Prostate gland (tissue), 2 donors: ENCODE data around the gene NEK10. TPM values are rescaled to one million over a fixed set of nuclear protein-coding genes. Genes with fewer than 3 reads are reported as not detected.

Experiments
- DNase-seq: peaks from one replicate; pipeline ENCODE4 v3.0.0-alpha.2; 2019; ENCODE audit warnings: low spot score
- H3K27ac ChIP-seq, 2 donors: fragments of 200-600 bp; sonication (generic); 2 replicates each; pipeline ENCODE4 v1.5.1; 2017 to 2019
- H3K27me3 ChIP-seq: fragments of 200-600 bp; sonication (generic); replicated peaks from 2 replicates; pipeline ENCODE4 v1.5.1; 2019; ENCODE audit not compliant: insufficient read depth
- H3K36me3 ChIP-seq, 2 donors: fragments of 200-600 bp; sonication (generic); 1 replicate in 1 of 2; 2 replicates in 1 of 2; pipeline versions ENCODE4 v1.5.1 to v1.8.1; 2017 to 2019
- H3K4me1 ChIP-seq: fragments of 200-600 bp; sonication (generic); replicated peaks from 2 replicates; pipeline ENCODE4 v1.5.1; 2019
- H3K4me3 ChIP-seq, 2 donors: fragments of 200-600 bp; sonication (generic); 2 replicates each; pipeline ENCODE4 v1.5.1; 2017 to 2019
- H3K9me3 ChIP-seq: fragments of 200-600 bp; sonication (generic); 2 replicates; pipeline ENCODE4 v1.5.1; 2017
- CTCF ChIP-seq, 4 experiments: fragments of 200-600 bp in 2 of 4; fragments of 450-650 bp in 2 of 4; sonication (generic) in 2 of 4; IDR thresholded peaks; 1 replicate in 3 of 4; 2 replicates in 1 of 4; pipeline ENCODE4 v1.5.1; 2016 to 2019; ENCODE audit warnings: antibody characterized with exemption in 4 of 4, mild to moderate bottlenecking in 2 of 4, moderate library complexity in 2 of 4
- POLR2A ChIP-seq: fragments of 450-650 bp; IDR thresholded peaks from one replicate; pipeline ENCODE4 v1.6.1; 2016; ENCODE audit warnings: antibody characterized with exemption, mild to moderate bottlenecking
- POLR2AphosphoS5 ChIP-seq: sonication (generic); formaldehyde crosslinking; IDR thresholded peaks from one replicate; pipeline ENCODE4 v1.6.1; 2017; ENCODE audit warnings: antibody characterized with exemption
- WGBS: methylation state at CpG from one replicate; pipeline ENCODE4 v1.1.5; 2018; 5-methylcytosine and 5-hydroxymethylcytosine counted together
- intact Hi-C: fragments of 100-400 bp; cut with DNase I; formaldehyde crosslinking; loops from one replicate; pipeline ENCODE4 v1.14.2; 2022
- total RNA-seq, 2 donors: library from RNA; depleted of rRNA; stranded (reverse); fragments of >200 nt; gene quantifications; one replicate each; pipeline ENCODE4 v1.1.0, GENCODE V29; 2016

NEK10 gene
- total RNA-seq, 2 donors from 2014 or later, result 8.9 to 9.1 TPM

GRCh38 chr3:27322634-27323033 is 46.5 kb downstream of the NEK10 start:
- no peak for TF ChIP-seq POLR2AphosphoS5
- no peak for TF ChIP-seq CTCF (IDR thresholded peaks at IDR 0.05)
- TF ChIP-seq POLR2A, result no peak
- H3K4me3 ChIP-seq, result no peak overlapping the region
- no peaks in the 10 kb centered on the region for H3K36me3 ChIP-seq
- no peak overlapping the region for H3K27ac ChIP-seq
- intact Hi-C loops, result no loop called here
- H3K9me3 ChIP-seq, result no peaks in the 10 kb centered on the region
- DNase-seq, result no peak
- H3K27me3 ChIP-seq, result no peaks in the 10 kb centered on the region
- peaks cover 10% of the 10 kb centered on the region for H3K4me1 ChIP-seq

GRCh38 chr3:27319847-27320526 is 49.2 kb downstream of the NEK10 start:
- TF ChIP-seq CTCF (IDR thresholded peaks at IDR 0.05), result no peak
- peak; percentile 90 for TF ChIP-seq POLR2AphosphoS5
- H3K4me1 ChIP-seq, result peaks cover 10% of the 10 kb centered on the region
- DNase-seq, result peak; percentile 78
- intact Hi-C loops, result no loop called here
- no peak overlapping the region for H3K4me3 ChIP-seq
- 31% methylated on average over 9 of the region's 9 CpGs for whole genome bisulfite sequencing
- H3K36me3 ChIP-seq, result no peaks in the 10 kb centered on the region
- no peaks in the 10 kb centered on the region for H3K27me3 ChIP-seq
- H3K27ac ChIP-seq, result peak overlapping the region; percentile 80 to 84
- H3K9me3 ChIP-seq, result no peaks in the 10 kb centered on the region

- intact Hi-C loops, result no loop called here
- Histone ChIP-seq H3K36me3 (no peaks in the 10 kb centered on the region), H3K27ac (peak overlapping the region; percentile 80 to 84), H3K4me3 (no peak overlapping the region), H3K4me1 (peaks cover 10% of the 10 kb centered on the region), H3K9me3 (no peaks in the 10 kb centered on the region), H3K27me3 (no peaks in the 10 kb centered on the region)
- DNase-seq, result no peak
- WGBS, result 94% methylated on average over 2 of the region's 2 CpGs
- TF ChIP-seq CTCF (IDR thresholded peaks at IDR 0.05), result no peak
- no peak for TF ChIP-seq POLR2AphosphoS5
- TF ChIP-seq POLR2A, result no peak
These were observed 49.9 kb downstream of the NEK10 start for GRCh38 chr3:27319304-27319703.

GRCh38 chr3:27317096-27317495 is 52.1 kb downstream of the NEK10 start:
- Histone ChIP-seq H3K36me3 (no peaks in the 10 kb centered on the region), H3K27ac (peak overlapping the region in 1 of 2 donors; percentile 59), H3K4me1 (peaks cover 10% of the 10 kb centered on the region), H3K4me3 (no peak overlapping the region), H3K27me3 (no peaks in the 10 kb centered on the region), H3K9me3 (no peaks in the 10 kb centered on the region)
- DNase-seq, result no peak
- WGBS, result 63% methylated on average over 1 of the region's 1 CpG
- intact Hi-C loops, result no loop called here
- TF ChIP-seq POLR2AphosphoS5, result no peak
- no peak for TF ChIP-seq CTCF (IDR thresholded peaks at IDR 0.05)
- TF ChIP-seq POLR2A, result no peak

- peaks cover 3% of the 10 kb centered on the region for H3K4me1 ChIP-seq
- no peak overlapping the region for H3K4me3 ChIP-seq
- intact Hi-C loops, result no loop called here
- H3K27ac ChIP-seq, result peak overlapping the region; percentile 50 to 59
- no peaks in the 10 kb centered on the region for H3K27me3 ChIP-seq
- DNase-seq, result no peak
- WGBS, result 54% methylated on average over 2 of the region's 2 CpGs
- no peaks in the 10 kb centered on the region for H3K9me3 ChIP-seq
- no peaks in the 10 kb centered on the region for H3K36me3 ChIP-seq
- no peak for TF ChIP-seq CTCF (IDR thresholded peaks at IDR 0.05)
- peak; percentile 20 for TF ChIP-seq POLR2AphosphoS5
- TF ChIP-seq POLR2A, result no peak
These were observed 54.2 kb downstream of the NEK10 start for GRCh38 chr3:27315003-27315402.
